HG02981 (cell line): Measurements from ENCODE around the gene GTPBP6.

Experiments
- ATAC-seq: cut with Tn5 transposase; IDR thresholded peaks from one replicate; pipeline ENCODE4 v1.9.1; 2021; ENCODE audit warnings: mild to moderate bottlenecking, moderate library complexity; ENCODE audit not compliant: unreplicated experiment

GTPBP6 gene, protein sequence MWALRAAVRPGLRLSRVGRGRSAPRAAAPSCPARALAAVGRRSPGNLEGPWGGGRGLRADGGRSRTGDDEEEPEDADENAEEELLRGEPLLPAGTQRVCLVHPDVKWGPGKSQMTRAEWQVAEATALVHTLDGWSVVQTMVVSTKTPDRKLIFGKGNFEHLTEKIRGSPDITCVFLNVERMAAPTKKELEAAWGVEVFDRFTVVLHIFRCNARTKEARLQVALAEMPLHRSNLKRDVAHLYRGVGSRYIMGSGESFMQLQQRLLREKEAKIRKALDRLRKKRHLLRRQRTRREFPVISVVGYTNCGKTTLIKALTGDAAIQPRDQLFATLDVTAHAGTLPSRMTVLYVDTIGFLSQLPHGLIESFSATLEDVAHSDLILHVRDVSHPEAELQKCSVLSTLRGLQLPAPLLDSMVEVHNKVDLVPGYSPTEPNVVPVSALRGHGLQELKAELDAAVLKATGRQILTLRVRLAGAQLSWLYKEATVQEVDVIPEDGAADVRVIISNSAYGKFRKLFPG

DNA sequence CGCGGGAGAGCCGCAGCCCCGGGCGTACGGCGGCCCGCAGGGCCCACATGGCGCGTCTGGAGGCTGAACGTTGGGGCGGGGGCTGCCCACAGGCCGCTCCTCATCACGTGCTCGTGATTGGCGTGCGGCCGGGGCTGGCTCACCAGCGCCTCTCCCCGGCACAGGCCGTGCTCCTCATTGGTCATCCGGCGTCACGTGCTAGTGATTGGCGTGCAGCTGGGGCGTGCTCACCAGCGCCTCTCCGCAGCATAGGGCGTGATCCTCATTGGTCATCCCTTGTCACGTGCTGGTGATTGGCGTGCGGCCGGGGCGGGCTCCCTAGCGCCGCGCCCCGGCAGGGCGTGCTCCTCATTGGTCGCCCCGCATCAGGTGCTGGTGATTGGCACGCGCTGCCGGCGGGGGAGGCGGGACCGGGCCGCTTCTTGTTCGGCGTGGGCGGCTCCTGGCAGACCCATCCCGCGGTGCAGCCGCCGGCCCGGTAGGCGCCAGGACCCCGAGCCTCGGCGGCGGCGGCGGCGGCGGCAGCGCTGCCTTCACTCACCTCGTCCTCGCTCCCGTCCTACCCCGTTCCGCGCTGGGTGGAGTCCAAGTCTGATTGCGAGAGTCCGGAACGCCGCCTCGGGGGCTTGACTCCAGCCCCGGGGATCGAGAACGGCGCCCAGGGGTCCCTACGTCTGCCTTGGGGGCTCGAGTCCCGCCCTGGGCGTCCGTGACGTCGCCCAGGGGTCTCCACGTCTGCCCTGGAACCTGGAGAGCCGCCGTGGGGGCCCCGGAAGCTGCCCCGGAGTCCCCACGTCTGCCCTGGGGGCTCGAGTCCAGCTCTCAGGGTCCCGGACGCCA, at the start of gene GTPBP6:
Gene GTPBP6 (minus strand): TSS at position 58 of the 840 bp plus-strand sequence. CDS start 9 bp downstream, at position 49.
- ATAC-seq = peak; percentile 78

DNA sequence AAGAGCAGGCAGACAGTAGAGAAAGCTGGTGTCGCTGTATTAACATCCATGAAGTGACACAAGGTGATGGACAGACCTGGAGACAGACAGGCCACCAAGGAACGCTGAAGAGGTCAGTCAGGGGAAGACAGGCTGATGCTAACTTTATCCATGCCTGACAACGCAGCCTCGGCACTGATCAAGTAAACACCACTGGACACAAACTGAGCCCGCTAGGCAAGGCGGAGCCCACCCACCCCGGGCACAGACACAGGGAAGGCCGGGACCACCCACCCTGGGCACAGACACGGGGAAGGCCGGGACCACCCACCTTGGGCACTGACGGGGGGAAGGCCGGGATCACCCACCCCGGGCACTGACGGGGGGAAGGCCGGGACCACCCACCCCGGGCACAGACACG, 49.3 kb upstream of the GTPBP6 start:
- ATAC-seq = no peak

DNA sequence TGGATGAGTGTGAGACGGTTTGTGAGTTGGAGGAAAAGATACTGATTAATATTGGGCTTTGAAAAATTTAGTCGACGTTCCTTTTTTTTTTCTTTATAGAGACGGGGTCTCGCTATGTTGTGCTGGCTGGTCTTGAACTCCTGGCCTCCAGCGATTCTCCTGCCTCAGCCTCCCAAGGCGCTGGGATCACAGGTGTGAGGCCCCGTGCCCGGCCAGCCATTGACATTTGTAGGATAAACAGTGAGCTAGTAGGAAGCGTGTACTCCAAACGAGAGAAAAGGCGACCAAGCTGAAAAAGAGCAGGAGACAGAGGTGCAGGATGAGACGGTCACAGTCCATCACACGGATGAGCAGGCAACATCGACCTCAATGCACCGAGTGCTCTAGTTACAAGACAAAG, 48.8 kb upstream of the GTPBP6 start:
- ATAC-seq = no peak

DNA sequence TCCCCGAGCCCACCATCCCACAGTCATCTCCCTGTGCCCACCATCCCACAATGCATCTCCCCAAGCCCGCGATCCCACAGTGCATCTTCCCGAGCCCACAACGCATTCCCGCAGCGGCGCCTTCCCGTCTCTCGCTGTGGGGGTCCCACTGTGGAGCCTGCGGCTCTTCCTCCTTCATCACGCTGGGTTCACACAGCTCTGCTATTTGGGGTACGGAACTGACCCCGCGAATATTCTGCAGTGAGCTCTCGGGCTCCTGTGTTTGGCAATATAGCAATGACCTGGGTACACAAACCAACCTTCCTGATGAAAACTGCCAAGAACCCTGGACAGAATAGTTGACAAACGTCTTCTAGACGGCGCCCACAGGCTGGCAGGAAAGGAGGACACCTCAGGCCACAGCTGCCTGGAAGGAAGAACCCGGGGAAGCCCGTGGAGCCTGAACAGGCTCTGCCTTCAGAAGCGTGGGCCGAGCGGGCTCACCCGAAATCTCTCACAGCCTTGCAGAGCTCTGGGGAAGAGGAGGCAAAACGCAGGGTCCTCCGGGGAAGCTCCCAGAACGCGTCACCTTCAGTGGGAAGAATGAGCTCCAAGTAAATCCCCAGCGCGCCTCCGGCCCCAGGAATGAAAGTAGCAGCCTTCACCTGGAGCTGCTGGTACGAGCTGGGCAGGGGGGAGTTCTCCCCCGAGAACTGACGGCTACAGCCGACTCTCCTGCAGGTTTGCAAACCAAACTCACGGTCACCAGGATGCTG, 45.2 kb upstream of the GTPBP6 start:
- ATAC-seq = no peak

DNA sequence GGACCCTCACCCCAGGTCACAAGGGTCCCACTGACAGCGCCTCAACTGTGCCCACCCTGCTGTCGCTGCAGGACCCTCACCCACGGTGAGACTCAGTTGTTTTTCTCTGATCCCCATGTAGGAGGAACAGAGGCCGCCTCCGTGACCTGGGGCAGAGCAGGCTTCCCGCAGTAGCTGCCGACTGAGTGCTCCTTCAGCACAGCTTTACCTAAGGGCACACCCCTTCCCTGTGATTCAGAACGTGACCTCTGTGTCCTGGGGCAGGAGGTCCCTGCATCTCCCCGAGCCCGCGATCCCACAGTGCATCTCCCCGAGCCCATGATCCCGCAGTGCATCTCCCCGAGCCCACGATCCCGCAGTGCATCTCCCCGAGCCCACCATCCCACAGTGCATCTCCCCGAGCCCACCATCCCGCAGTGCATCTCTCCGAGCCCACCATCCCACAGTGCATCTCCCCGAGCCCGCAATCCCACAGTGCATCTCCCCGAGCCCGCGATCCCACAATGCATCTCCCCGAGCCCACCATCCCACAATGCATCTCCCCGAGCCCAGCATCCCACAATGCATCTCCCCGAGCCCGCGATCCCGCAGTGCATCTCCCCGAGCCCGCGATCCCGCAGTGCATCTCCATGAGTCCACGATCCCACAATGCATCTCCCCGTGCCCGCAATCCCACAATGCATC, 44.5 kb upstream of the GTPBP6 start:
- no peak for ATAC-seq

DNA sequence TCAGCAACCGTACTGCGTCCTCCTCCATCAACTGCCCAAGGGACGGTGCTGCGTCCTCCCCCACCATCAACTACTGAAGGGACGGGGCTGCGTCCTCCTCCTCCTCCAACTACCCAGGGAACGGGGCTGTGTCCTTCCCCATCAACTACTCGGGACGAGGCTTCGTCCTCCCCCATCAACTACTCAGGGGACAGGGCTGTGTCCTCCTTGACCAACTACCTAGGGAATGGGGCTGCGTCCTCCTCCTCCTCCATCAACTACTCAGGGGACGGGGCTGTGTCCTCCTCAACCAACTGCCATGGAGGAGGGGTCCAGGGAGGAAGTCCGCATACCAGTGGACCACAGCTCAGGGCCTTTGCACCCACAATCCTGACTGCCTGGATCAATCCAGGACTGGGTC, 43.8 kb upstream of the GTPBP6 start:
- no peak for ATAC-seq

DNA sequence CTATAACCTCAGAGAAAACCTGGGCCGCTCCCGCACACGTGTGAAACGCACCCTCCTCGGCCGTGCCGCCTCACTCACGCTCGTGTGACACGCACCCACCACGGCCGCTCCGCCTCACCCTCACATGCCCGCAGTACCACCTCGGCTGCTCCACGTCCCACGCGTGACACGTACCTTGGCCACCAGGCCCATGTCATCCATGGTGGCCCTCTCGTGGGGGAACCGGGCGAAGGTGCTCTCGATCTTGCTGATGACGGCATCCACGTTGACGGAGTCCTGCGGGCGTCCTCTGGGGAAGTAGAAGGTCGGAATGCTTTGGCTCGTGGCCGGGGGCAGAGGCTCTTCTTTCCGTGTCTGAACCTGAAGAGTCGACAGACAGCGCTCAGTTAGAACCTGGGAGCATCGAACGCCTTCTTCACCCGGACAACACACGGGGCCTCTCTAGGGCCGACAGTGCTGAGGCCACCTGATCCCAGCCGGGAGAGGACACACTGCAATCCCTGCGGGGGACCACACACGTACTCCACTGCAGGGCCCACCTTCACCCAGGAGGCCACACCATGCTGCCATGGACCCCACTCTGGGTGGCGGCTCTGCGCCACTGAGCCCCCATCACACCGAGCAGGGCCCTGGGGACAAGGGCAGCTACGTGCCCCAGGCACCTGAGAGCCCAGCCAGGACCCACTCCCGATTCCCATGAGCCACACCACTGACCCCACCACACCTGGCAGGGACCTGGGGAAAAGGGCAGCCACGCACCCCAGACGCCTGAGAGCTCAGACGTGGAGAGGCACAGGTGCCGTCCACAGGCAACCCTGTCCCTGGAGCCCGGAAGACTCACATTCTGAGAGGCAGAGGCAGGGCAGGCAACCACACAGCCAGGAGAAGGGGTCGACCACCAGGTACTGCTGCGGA, 42.9 kb upstream of the GTPBP6 start:
- no peak for ATAC-seq

DNA sequence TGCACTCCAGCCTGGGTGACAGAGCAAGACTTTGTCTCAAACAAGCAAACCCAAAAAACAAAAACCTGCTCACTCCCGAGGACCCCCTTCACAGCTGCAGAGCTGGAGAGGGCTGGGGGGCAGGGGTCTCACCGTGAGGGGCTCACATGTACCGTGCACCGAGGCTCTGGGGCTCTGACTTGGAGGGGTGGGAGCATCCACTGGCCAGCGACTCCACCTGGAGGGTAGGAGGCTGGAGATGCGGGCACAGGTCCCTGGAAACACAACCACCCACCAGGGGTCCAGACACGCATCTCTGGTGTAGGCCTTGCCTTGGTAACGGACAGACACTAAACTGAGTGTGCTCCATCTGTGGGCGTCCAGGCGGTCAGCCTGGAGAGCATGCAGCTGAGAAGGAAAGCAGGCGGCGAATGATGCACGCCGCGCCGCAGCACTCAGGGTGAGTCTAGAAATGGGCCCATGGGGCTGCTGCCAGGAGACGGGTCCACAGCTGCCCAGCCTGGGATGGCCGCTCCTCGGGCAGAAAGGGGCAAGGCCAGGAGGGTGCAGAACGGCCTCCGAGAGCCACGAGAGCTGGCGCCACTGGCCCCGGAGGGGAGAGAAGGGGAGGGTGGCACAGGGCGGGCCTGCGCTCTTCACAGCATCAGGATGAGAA, 42.0 kb upstream of the GTPBP6 start:
- no peak for ATAC-seq

DNA sequence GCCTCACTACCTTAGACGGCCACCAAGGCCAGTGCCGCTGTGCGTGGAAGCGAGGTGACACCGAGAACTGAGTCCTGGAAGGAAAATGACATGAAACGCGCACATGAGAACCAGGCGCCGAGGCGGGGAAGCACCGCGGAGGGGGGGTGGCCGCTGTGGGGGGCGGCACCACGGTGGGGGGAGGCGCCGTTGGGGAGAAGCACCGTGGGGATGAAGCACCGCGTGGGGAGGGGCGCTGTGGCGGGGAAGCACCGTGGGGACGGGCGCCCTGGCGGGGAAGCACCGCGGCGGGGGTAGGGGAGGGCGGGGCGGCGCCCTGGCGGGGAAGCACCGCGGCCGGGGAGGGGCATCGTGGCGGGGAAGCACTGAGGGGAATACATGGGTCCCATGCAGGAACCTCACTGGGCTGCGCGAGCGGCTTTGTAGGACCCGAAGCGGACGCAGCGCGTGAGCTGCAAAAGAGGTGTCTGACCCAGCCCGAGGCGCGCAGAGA, 40.1 kb upstream of the GTPBP6 start:
- ATAC-seq = no peak

DNA sequence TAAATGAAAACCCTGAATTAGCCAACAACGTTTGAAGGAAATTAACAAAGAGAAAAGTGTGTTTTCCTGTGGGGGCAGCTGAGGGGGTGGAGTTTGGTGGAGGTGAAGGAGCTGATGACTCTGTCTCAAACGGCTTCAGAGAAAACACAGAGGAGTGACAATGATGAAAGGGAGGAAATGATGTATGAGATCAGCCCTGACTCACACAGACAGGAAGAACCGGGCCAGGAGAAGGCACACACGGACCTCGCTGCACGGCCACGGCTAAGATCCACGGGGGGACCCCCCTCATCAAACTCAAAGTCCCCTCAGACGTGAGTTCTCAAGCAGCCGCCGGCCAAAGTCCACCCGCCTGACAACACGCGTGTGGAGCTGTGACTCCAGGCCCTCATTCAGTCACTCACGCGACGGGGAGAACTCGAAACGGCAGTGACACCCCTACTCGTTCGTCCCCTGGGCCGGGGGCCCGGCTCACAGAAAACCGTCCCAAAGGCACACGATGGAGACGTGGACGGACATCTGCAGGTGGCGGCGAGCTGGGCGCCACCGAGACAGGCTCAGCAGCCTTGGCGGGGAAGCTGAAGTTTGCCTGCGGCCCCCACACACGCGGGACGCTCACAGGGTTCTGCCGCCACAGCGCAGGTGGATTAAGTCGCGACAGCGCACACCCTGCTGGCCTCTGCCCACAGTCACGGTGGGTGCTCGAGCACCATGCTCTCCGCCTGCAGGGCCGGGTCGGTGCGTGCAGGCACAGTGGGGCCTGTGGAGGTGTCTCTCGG, 39.3 kb upstream of the GTPBP6 start:
- ATAC-seq = no peak

DNA sequence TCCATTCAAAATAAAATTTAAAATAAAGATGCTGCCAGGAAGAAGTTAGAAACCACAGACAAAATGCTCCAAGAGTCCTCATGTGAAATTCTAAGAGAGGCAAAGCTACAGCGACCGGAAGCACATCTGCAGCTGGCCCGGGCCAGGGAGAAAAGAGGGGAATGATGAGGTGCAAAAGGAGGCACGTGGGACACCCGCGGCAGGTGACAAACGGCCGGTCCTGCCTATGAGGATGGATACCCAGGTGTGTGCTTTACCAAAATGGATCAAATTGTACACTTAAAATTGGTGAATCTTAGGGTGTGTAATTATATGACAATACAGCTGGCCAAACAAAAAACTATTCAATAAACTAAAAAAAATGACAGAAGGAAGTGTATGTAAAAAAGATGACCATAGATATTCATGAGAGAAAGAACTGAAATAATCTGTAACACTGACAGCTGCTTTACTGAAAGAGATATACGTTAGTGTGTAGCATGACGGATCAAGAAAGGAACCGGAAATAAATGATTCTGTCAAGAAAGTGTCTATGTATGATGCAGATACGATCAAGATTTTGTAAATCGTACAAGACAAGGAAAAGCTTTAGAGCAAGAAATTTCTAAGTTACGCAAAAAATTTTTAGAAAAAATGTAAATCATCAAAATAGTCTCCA, 38.6 kb upstream of the GTPBP6 start:
- ATAC-seq = no peak

DNA sequence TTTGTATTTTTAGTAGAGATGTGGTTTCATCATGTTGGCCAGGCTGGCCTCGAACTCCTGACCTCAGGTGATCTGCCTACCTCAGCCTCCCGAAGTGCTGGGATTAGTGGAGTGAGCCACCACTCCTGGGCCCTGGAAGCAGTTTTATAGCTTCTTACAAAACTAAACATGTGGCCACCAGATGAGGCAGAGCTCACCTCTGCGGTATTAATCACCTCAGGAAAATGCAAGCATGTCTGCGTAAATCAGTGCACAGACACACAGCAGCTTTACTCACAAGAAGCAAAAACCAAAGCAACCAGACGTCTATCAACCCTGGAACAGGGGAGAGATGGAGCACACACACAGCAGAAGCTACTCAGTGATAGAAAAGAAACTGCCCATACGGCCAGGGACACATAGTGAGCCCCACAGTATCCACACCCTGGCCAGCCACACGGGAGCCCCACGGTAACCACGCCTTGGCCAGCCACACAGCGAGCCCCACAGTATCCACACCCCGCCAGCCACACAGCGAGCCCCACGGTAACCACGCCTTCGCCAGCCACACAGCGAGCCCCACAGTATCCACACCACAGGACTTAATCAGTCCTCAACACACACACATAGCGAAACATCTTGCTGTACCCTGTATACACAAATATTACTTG, 37.9 kb upstream of the GTPBP6 start:
- no peak for ATAC-seq

DNA sequence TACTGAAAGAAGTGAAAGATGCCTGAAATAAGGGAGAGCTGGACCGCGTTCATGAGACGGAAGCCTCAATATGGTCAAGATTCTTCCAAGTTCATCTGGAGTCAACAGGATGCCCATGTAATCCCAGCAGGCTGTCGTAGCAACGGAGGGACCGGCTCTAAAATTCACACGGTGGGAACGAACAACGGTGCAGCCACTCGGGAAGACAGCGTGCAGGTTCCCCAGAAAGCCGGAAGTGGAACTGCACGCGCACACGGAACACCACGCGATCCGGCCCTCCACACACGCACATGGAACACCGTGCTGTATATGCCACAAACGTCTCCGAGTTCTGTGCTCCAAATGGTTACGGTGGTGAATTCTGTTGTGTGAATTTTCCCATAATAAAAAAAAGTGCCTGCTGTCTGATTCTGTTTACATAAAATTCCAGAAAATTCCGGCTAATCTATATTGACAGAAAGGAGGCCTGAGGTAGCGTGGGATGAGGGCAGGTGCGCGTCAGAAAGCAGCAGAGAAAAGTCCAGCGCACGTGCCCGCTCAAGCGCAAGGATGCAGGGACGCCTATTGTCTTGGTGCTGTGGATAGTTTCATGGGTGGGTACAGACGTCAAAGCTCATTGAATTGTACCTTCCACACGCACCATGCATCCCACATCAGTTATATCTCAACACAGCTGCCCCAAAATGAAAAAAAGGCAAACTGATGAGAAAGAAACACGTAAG, 36.9 kb upstream of the GTPBP6 start:
- ATAC-seq = no peak

DNA sequence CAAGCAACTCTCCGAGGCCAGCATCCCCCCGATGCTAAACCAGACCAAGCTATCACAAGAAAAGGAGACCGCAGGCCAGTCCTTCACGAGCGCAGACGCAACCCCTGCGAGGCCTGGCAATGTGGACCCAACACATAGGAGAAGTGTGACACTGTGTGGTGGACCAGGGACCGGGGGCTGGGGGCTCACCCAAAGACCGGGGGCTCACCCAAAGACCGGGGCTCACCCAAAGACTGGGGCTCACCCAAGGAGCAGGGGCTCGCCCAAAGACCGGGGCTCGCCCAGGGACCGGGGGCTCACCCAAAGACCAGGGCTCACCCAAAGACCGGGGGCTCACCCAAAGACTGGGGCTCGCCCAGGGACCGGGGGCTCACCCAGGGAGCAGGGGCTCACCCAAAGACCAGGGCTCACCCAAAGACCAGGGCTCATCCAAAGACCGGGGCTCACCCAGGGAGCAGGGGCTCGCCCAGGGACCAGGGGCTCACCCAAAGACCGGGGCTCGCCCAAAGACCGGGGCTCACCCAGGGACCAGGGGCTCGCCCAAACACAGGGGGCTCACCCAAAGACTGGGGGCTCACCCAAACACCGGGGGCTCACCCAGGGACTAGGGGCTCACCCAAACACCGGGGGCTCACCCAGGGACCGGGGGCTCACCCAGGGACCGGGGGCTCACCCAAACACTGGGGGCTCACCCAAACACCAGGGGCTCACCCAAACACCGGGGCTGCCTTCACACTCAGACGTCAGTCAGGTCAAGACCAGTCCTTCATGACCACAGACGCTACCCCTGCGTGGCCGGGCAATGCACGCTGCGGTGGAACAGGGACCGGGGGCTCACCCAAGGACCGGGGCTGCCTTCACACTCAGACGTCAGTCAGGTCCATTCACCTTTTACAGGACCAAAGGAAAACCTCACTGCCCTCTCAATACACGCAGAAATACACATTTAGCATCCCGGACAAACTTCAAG, 35.3 kb upstream of the GTPBP6 start:
- ATAC-seq = no peak

DNA sequence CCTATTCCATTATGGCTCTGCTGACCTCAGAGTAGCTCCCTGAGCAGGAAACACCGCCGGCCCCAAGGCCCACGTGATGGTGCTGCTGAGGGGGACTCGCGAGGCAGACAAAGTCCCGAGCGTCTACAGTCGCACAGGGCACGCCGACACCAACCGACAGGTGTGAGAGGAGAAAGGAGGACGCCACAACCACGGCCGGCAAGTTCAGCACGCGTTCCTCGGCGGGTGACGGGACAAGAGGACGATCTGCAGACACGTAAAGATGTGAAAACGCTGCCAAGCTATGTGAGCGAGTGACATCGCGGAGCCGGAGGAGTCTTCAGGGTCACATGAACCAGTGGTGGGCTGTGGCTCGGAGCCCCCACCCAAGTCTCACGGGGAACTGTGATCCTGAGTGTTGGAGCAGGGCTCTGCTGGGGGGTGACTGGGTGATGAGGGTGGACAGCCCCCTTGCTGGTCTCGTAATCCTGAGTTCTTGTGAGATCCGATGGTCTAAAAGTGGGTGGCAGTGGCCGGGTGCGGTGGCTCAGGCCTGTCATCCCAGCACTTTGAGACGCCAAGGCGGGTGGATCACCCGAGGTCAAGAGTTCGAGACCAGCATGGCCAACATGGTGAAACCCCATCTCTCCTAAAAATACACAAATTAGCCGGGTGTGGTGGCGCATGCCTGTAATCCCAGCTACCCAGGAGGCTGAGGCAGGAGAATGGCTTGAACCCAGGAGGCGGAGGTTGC, 34.2 kb upstream of the GTPBP6 start:
- no peak for ATAC-seq
